Testis (tissue), 2 donors: Measurements from ENCODE around the gene C2orf42.
"Not testable (repeated sequence)": the region's sequence is repeated elsewhere in the genome, so short reads cannot be mapped to it uniquely, and the experiment has no call there.

Source experiments
- POLR2A ChIP-seq: fragments of 450-650 bp; IDR thresholded peaks from one replicate; pipeline ENCODE4 v1.6.1; 2017; ENCODE audit warnings: antibody characterized with exemption, mild to moderate bottlenecking, moderate library complexity
- TF ChIP-seq, protein P1 (sequence below), 3 experiments: fragments of 450-650 bp in 2 of 3; fragments of 200-600 bp in 1 of 3; sonication (generic) in 1 of 3; IDR thresholded peaks; one replicate each; pipeline ENCODE4 v1.5.1; 2016 to 2019; ENCODE audit warnings: antibody characterized with exemption in 3 of 3, mild to moderate bottlenecking in 2 of 3, moderate library complexity in 1 of 3

DNA sequence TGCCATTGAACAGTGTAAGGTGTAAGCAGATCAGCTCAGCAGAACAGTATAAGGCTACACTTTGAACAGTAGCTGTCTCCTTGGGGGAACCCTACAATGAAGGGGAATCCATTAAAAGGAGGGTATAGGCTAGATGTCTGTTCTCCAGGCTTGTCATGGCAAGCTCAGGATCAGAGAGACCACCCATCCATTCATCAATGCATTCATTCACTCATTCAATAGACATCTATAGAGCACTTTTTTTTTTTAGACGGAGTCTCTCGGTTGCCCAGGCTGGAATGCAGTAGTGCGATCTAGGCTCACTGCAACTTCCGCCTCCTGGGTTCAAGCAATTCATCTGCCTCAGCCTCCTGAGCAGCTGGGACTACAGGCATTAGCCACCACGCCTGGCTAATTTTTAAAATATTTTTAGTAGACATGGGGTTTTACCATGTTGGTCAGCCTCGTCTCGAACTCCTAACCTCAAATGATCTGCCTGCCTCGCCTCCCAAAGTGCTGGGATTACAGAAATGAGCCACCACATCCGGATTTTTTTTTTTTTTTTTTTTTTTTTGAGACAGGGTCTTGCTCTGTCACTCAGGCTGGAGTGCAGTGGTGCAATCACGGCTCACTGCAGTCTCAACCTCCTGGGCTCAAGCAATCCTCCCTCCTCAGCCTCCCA, 56.4 kb downstream of the C2orf42 start:
- not testable (repeated sequence) for TF ChIP-seq POLR2A
- TF ChIP-seq, protein P1, sequence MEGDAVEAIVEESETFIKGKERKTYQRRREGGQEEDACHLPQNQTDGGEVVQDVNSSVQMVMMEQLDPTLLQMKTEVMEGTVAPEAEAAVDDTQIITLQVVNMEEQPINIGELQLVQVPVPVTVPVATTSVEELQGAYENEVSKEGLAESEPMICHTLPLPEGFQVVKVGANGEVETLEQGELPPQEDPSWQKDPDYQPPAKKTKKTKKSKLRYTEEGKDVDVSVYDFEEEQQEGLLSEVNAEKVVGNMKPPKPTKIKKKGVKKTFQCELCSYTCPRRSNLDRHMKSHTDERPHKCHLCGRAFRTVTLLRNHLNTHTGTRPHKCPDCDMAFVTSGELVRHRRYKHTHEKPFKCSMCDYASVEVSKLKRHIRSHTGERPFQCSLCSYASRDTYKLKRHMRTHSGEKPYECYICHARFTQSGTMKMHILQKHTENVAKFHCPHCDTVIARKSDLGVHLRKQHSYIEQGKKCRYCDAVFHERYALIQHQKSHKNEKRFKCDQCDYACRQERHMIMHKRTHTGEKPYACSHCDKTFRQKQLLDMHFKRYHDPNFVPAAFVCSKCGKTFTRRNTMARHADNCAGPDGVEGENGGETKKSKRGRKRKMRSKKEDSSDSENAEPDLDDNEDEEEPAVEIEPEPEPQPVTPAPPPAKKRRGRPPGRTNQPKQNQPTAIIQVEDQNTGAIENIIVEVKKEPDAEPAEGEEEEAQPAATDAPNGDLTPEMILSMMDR (IDR thresholded peaks at IDR 0.05): not testable (repeated sequence)
